Measurements from ENCODE around the gene GRIK1.

GRIK1 gene

DNA sequence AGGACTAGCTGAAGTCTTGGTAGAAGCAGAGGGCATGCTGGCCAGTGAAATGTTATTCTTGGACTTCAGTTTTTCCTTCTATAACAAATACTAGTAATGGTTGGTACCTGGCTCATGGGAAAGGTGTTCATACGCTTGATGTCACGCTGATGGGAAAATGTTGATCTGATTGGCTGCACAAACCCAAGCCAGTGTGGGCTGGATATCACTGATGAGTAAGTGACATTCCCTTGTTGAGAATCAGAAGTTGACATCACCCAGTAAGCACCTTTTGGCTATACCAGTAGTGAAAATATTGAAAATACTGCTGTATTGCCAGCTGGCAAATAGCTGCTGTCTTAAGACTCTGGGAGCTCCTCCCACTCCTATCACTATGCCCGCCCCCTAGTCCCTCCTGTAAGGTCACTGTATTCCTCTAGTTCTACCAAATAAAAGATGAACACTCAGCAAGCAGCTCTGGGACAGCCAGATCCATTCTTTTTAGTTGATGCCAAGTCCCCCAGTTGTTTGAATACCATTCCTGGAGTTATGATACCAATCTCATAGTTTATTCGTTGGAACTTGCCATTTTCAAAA lies 168.2 kb downstream of the GRIK1 start:
- no peak for DNase-seq

DNA sequence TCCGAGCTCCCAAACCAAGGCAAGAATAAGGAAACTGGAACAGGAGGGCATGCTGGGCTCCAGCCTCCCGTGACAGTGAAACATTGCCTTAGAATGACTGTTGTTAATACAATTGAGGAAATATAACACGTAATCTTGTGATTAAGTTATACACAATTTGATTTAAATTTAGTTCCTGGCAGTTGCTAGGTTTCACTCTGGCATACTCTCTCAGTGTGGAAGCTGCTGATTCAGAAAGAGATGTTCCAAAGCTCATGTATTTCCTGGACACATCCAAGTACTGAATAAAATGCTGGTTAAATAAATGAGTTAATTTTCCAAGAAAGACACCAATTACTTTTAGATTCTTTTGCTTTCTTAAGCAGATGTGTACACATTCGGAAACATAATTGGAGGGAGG lies 176.1 kb downstream of the GRIK1 start:
- no peak for DNase-seq

DNA sequence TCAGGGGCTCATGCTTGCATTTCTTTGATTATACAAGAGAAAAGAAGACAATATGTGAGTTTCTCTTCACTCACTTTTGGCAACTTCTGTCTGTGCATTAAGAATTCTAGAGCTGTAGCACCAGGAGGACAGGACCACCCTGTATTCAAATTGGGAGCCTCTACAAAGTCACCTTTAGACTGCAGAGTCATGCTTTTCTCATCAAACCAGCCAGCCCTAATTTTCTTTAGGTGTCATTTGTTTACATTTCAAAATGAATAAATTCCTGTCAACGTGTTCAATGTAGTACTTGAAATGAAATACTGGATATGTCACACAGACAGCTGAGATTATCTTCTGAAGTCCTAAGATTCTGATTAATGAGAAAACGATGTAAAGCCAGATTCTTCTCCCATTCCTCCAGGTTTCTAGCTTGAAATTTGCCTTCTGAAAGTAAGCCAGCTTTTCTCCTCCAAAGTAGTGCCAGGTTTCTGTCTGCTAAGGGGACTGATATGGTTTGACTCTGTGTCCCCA lies 177.2 kb downstream of the GRIK1 start:
- no peak for DNase-seq

DNA sequence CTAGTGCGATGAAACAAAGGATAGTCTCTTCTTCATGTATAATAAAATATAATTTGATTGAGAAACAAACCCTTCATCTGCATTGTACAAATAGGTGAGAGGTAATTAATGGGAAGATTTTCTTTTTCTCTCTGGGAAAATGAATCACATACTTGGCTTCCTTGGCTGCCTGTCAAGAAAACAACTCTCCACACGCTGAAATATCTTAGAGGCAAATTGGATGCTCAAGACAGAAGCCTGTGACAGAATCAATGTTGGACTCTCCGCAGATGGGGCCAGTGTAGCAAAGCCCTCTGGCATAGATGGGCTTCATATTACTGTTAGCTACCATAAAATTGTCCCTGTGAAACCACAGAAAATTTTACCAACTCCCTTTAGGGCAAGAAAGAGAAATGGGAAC lies 186.6 kb downstream of the GRIK1 start:
- no peak for DNase-seq

DNA sequence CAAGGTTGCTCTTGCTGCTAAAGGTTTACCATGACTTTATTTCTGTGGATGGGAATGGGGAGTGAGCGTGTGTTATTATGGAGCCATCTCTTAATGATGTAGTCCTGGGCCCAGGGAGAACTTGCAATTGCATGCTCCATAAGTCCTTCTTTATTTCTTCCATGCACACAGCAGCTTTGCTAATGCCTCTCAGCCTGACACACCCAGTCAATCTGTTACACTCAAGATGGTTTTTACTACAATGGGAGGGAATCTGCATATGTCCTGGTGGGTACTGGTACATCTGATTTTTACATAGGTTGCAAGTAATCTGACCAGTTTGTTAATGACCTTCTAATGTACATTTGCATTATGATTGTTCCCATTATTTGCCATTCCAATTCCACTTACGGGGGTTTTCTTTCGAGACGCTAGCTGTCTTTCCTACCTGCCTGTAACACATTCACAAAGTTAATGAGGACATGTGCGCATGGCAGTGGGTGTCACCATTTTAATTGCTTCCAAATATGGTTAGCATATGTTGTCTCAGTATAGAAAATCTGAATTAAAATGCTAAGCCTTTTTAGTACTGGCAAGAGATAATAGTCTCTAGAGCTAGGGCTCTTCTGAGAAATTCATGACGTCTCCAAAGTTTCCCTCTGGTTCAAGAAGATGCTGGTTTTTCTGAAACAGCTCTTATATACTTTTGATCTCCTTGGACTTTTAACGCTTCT lies 188.2 kb downstream of the GRIK1 start:
- no peak for DNase-seq

DNA sequence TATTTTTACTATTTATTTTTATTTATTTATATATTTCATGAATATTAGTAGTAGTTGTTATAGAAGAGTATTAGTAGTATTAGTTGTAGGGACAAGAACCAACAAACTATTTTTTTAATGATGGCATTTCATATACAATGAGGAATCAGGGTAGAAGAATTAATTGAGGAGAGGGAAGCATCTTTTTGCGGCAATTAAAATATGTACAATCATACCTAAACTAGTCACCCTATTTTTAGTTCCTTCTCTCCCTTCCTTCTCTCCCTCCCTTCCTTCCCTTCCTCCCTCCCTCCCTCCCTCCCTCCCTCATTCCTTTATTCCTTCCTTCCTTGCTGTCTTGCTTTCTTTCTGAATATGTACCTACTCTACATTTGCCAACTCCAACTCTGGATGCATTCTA lies 189.8 kb downstream of the GRIK1 start:
- DNase-seq: no peak

DNA sequence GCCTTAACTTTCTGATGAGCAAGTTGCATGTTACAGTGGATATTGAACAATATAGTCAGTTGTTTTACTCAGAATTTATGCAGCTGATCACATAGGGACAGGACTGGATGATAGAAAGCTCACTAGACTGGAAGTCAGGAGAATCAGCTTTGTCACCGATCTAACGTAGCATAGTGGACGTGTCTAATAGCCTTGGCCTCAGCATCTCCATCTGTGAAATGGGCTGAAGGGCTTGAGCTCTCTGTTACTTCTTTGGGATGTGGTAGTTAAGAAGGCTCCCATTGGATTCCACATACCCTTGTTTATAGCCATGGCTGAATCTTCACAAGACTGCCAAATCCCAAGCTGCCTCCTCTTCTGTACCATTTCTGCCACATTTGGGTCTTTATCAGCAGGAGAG lies 190.6 kb downstream of the GRIK1 start:
- no peak for DNase-seq

DNA sequence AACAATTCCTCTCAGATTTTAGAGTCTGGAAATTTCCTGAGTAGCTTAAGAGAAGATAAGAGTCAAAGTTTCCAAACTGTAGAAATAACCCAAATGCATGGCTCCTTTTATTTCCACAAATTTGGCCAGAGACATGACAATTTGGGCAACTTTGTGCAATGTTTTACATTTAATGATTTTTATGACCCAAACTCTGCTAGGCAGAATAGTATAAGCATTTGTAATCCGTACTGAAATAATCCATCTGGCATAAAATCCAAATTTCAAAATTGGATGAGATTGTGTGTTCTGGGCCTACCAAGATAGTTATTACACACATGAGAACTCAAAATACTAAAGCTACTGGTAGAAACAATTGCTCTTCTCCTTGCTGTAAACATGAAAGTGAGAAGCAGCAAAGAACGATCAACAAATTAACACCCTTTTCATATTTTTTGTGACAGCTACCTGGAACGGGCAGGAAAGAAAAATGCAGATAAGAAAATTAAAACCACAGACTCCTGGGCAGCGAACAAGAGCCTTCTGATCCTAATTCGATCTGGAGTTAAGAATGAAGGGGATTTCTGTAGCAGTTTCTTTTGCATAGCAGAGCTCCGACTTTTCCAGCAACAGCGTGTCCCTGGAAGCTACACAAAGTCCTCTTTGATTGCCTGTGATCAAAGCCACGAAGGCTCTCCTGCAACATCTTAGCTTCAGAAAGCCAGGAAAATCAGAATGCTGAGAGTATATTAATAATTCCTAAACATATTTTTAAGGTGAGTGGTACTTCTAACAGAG lies 191.2 kb downstream of the GRIK1 start:
- DNase-seq: no peak

DNA sequence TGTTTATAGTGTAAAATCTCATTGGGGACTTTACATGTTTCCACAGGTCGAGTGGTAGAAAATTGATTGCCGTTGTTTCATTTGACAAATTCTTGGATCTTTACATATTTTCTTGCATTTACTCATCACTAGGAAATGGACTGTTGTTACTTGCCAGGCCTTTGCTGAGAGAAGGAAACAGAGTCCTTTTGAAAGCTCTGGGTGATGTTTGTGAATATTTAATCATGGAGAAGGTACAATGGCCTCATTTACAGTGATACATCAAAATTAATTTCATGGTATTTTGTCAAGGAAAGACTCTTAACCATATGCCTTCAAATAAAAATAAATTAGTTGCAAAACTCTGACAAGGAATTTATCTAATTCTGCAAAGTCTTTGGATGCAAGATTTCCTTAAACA lies 198.0 kb downstream of the GRIK1 start:
- no peak for DNase-seq

DNA sequence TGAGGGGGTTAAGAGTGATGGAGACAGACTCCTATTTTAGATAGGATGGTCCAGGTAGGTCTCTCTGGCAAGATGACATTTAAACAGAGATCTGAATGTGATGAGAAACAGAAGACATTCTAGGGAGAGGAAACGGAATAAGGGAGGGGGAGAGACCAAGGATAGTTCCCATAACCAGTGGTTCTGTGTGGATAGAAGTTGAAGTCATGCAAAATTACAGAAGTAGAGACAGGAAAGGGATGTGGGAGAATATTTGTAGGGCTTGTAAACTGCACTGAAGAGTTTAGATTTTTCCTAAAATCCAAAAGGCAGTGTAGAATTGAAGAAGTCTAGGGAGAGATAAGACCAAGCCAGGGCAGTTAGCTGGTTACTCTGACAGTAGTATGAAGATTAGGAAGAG lies 200.6 kb downstream of the GRIK1 start:
- DNase-seq: no peak

DNA sequence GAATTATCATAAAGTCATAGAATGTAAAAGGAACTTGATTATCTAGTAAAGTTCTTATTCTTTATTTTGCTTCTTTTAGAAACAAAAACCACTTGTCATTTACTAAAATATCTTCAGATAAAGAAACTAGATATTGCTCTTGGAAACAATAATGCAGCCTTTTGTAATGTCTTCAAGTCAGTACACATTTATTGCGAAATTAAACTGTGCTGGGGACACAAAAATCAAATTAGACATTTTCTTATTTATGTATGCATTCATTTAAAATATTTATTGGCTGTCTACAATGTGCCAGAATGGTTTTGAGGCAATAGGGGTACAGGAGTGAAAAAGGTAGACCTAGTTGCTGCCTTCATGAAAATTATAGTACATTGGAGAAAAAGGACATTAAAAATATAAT lies 201.1 kb downstream of the GRIK1 start:
- no peak for DNase-seq

DNA sequence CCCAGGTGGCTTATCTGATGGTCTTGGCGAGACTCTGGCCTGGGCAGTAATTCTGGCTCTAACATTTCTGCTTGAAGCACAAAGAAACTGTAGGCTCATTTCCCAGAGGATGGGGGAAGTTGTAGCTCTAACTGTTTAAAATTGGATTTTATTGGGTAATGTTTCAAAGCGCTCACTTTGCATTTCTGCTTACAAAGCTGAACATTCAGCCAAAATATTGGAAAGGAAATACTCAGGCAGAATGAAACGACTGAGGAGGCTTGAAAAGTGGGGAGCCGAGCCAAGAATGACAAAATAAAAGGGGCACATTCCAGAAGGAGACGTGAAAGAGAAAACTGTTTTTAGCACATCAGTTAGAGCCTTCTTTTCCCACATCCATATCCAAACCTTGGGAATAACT lies 202.6 kb downstream of the GRIK1 start:
- no peak for DNase-seq

DNA sequence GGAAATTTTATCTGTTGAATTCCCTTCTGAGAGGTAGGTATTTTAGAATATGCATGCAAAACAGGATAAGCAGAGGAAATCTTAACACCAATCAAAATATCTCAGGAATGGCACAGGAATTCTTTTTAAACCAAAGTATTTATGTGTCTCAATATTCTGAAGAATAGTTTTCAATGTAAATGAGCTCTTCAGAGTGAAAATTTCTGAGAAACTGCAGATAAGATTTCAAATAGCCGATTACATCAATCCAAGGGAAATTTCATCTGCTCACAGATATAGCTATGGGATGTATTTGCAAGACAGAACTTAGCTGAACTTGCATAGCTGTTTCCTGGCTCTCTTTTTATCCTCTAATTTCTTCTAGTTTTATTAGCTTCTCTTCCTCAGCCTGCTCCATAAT lies 209.5 kb downstream of the GRIK1 start:
- DNase-seq: no peak

DNA sequence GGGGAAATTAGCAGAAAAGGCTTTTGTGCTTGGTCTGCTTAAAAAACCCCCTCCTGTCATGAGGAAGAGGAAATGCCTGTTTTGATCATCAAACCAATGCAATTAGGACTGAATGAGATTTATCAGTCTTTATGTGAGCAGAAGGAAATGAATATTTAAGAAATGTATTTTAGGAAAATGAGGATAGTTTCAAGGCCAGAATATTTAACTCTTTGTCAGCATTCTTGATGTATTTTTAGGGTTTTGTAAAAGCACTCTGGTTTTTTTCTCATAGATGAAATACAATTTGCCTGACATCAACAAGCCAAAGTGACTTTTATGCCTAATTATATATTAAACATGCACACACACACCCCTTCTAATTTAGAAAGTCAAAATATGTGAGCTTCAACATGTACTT lies 213.8 kb downstream of the GRIK1 start:
- DNase-seq: no peak

DNA sequence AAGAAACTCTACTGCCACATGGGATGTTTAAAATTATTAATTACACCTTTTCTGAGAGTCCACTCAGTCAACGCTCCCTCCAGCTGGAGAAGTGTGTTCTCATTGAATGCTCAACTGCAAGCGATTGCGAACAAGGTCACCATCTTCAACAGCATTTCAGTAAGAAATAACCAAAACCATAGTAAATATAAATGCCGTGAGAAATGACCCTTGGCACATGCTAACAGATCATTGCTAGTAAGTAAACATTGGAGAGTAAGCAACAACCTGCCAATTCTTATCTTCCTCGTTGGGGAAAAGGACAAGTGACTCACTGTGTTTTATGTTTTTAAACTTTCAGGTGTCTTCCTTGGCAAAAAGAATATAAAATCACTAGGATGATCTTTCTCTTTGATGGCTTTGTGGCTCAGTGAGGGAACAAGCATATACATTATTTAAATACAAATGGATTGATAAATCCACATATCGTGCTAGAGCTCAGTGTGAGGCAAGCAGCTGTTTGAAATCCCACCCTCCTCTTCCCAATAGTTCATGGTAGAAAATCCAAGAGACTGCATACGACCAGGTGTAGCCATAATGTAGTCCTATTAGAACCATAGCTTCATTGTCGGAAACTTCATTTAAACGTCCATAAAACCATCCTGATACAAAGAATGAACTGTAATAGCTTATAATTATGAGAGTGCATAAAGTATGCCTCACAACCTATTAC lies 214.6 kb downstream of the GRIK1 start:
- no peak for DNase-seq

DNA sequence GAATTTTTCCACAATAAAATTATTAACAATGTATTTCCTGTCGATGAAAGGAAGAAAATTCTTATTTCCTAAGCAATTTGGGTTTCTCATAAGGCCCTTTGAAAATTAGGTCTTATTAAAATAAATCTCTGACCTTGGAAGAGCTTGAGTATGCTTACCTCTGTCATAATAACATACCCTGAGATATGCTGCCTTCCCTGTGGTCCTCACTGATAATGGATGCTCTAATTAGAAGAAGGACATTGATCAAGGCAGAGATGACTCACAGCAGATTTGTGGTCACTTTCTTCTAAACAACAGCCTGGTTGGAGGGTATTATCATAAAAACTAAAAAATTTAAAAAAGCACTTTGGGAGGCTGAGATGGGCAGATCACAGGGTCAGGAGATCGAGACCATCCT lies 217.8 kb downstream of the GRIK1 start:
- DNase-seq: no peak

DNA sequence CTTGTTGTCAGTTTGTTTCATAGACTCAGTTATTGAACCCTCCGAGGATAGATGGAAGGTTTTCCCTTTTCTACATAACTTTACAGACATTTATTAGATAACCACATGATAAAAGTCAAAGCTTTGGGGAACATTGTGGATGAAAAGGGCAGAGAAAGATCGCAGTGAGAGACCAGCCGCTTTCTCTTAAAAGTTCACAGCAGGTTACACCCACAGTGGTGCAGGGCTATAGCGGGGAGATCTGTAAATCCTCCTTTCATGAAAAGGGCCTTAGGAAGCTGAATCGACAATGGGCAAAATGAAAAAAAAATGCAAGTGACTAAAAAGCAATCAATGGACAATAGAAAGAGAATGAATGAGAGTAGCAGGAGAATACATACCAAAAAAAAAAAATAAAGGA lies 218.6 kb downstream of the GRIK1 start:
- DNase-seq: no peak

DNA sequence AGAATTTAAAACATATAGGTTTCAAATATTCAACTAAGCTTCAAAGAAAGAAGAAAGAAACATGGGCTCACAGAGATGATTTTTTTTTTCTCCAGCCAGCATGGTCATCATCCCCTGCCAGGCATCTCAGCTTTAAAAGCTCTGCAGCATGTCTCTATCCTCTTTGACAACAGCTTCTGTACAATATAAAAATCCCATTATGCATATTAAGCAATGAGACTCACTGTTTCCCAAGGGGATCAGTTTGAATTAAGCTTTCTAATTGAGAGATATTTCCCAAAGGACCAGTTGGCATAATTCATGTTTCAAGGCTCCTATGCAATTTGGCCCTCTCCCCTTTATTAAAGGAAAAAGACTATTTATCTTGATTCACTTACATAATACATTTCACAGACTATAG lies 220.3 kb downstream of the GRIK1 start:
- DNase-seq: no peak

DNA sequence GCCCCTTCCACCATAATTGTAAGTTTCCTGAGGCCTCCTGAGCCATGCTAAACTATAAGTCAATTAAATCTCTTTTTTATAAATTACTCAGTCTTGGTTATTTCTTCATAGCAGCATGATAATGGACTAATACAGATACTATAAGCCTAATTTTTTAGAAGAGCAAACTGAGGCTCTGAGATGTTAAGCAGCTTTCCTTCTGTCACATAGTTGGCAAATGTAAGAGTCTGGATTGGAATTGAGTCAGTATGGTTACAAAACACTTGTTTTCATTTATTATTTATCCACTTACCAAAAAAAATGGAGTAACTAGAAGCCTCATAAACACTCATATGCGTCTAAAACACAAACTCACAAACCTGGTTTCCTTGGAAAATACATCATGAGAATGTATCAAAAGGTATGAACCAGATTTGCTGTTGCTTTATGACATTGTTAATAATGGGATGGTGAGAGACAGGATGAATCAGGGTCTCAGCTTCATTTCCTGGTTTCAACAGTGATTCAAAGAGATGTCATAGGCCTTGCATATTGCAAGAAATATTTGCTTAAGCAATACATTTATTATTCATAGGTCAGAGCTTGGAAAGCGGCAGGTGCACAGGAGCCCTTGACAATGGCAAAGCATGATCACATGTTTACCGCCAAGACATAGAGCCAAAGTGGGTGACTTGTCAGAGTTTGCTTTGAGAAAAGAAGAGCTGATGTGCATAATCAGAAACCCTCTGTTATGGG lies 221.5 kb downstream of the GRIK1 start:
- DNase-seq: no peak

DNA sequence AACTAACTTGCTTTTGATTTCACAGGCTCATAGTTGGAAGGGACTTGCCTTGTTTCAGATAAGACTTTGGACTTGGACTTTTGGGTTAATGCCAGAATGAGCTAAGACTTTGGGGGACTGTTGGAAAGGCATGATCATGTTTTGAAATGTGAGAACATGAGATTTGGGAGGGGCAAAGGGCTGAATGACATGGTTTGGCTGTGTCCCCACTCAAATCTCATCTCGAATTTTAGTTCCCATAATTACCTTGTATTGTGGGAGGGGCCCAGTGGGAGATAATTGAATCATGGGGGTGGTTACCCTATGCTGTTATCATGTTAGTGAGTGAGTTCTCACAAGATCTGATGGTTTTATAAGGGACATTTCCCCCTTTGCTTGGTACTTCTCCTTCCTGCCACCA lies 222.1 kb downstream of the GRIK1 start:
- DNase-seq: no peak

DNA sequence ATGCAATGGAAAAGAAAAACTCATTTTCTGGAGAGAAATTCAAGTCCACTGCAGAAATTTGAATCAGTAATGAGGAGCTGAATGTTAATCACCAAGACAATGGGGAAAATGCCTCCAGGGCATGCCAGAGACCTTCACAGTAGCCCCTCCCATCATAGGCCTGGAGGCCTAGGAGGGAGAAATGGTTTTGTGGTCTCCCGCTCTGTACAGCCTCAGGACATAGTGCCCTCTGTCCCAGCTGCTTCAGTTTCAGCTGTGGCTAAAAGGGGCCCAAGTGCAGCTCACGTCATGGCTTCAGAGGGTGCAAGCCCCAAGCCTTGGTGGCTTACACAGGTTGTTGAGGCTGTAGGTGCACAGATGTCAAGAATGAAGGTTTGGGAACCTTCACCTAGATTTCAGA lies 223.0 kb downstream of the GRIK1 start:
- DNase-seq: no peak

DNA sequence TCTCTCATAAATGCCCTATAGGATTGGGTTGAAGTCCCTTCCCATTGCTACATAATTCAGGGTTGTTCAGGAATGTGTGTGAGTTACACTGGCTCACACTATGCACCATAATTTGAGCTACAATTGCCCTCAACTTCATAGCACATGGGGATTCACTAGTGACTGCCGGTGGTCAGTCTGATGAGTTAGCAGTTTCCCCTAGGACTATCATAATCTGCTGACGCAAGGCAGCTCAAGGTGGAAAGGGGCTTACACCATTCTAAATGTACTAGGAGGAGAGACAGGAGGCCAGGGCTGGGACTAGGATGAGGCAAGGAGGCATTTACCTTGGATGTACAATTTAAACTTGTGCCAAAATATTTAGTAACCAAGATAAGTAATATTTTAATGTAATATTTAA lies 224.7 kb downstream of the GRIK1 start:
- DNase-seq: no peak

DNA sequence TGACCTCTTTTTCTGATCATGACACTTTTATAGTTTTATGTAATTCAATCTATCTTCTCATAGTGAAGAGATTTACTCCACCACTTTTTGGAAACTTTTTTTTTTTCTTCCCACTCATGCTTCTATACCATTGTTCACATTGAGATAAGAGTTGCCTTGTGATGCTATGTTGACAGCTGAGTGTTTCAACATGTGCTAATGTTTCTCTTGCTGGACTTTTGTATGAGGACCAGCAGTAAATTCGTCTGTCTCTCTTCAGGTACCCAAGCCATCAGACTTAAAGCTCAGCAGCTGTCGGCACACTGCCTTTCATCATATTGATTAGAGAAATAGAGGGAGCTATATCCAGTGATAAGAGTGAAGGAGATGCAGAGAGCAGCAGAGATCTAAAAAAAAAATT lies 227.0 kb downstream of the GRIK1 start:
- no peak for DNase-seq

All from CD4-positive, alpha-beta T cell treated with Interleukin-17A for 4 hours (primary cell).